H7 (cell line): ENCODE measurements around the gene GPR85. TPM values are rescaled to one million over a fixed set of nuclear protein-coding genes. Genes with fewer than 3 reads are reported as not detected.
"Not testable (repeated sequence)": the region's sequence is repeated elsewhere in the genome, so short reads cannot be mapped to it uniquely, and the experiment has no call there.

Experiments
- DNase-seq: peaks from one replicate; pipeline ENCODE4 v3.0.0; 2012
- H3K27me3 ChIP-seq: 2 replicates; pipeline ENCODE4 v1.6.0; 2011; ENCODE audit warnings: mild to moderate bottlenecking, low read length; ENCODE audit not compliant: control insufficient read depth, insufficient read depth
- H3K36me3 ChIP-seq: replicated peaks from 2 replicates; pipeline ENCODE4 v1.5.1; 2011; ENCODE audit warnings: low read length; ENCODE audit not compliant: control insufficient read depth, insufficient read depth
- H3K4me3 ChIP-seq: 2 replicates; pipeline ENCODE4 v1.5.1; 2011; ENCODE audit warnings: low read depth, mild to moderate bottlenecking, control low read depth, low read length, moderate library complexity; ENCODE audit not compliant: insufficient read depth
- total RNA-seq: library from RNA; depleted of rRNA; stranded (reverse); fragments of >200 nt; shearing (Covaris generic); gene quantifications from 2 replicates; pipeline ENCODE4 v1.2.3, GENCODE V29; 2014; rRNA removed

The GPR85 gene
- 0.03 TPM in 1 of 2 replicates, not detected in the other for total RNA-seq

GRCh38 chr7:113086431-113086888 lies at the start of gene GPR85:
TSS of gene GPR85 (minus strand) at chr7:113086827. CDS start at chr7:113084721, 2,106 bp downstream.
- peak; percentile 80 for DNase-seq
- Histone ChIP-seq H3K36me3 (no peaks in the 10 kb centered on the region), H3K4me3 (peak within 1 kb of the TSS; percentile 54), H3K27me3 (peaks cover 41% of the 10 kb centered on the region)

GRCh38 chr7:113134025-113134424 lies 47.4 kb upstream of the GPR85 start:
- Histone ChIP-seq H3K4me3 (no peak overlapping the region), H3K27me3 (no peaks in the 10 kb centered on the region; the same call in 1 of the 2 replicates), H3K36me3 (no peaks in the 10 kb centered on the region)
- DNase-seq: no peak

GRCh38 chr7:113131367-113131766 lies 44.7 kb upstream of the GPR85 start:
- H3K4me3 ChIP-seq: no peak overlapping the region
- H3K36me3 ChIP-seq: no peaks in the 10 kb centered on the region

GRCh38 chr7:113128031-113128430 lies 41.4 kb upstream of the GPR85 start:
- no peak overlapping the region for H3K4me3 ChIP-seq
- DNase-seq: no peak

More at GRCh38 chr7:113131367-113131766, 44.7 kb upstream of the GPR85 start:
- no peaks in the 10 kb centered on the region; the same call in 1 of the 2 replicates for H3K27me3 ChIP-seq
- DNase-seq: peak; percentile 19

GRCh38 chr7:113125728-113126127 lies 39.1 kb upstream of the GPR85 start:
- Histone ChIP-seq H3K4me3 (no peak overlapping the region), H3K36me3 (no peaks in the 10 kb centered on the region), H3K27me3 (no peaks in the 10 kb centered on the region; the same call in 1 of the 2 replicates)
- no peak for DNase-seq

More at GRCh38 chr7:113128031-113128430, 41.4 kb upstream of the GPR85 start:
- H3K36me3 ChIP-seq: no peaks in the 10 kb centered on the region
- H3K27me3 ChIP-seq: no peaks in the 10 kb centered on the region

- DNase-seq: no peak
- no peaks in the 10 kb centered on the region; the same call in 1 of the 2 replicates for H3K27me3 ChIP-seq
- H3K36me3 ChIP-seq: no peaks in the 10 kb centered on the region
- H3K4me3 ChIP-seq: no peak overlapping the region
Measured at GRCh38 chr7:113122744-113123143, 36.1 kb upstream of the GPR85 start.

- Histone ChIP-seq H3K27me3 (no peaks in the 10 kb centered on the region; the same call in 1 of the 2 replicates), H3K36me3 (no peaks in the 10 kb centered on the region), H3K4me3 (no peak overlapping the region)
- no peak for DNase-seq
Measured at GRCh38 chr7:113120647-113121046, 34.0 kb upstream of the GPR85 start.

- no peaks in the 10 kb centered on the region for H3K36me3 ChIP-seq
- no peak for DNase-seq
- no peaks in the 10 kb centered on the region; the same call in 1 of the 2 replicates for H3K27me3 ChIP-seq
- no peak overlapping the region for H3K4me3 ChIP-seq
Measured at GRCh38 chr7:113119429-113119828, 32.8 kb upstream of the GPR85 start.

GRCh38 chr7:113118074-113118959 lies 31.7 kb upstream of the GPR85 start, which contains the start of gene SMIM30:
TSS of gene SMIM30 (minus strand) at chr7:113118554. CDS start at chr7:113117578, 976 bp downstream.
- no peaks in the 10 kb centered on the region; the same call in 1 of the 2 replicates for H3K27me3 ChIP-seq
- H3K4me3 ChIP-seq: peak within 1 kb of the TSS; percentile 64
- peak; percentile 71 for DNase-seq
- H3K36me3 ChIP-seq: peaks cover 2% of the 10 kb centered on the region

- not testable (repeated sequence) for DNase-seq, H3K4me3 ChIP-seq, H3K27me3 ChIP-seq, H3K36me3 ChIP-seq
Measured at GRCh38 chr7:113117374-113117774, 30.7 kb upstream of the GPR85 start.

GRCh38 chr7:113113912-113114311 lies 27.3 kb upstream of the GPR85 start:
- H3K4me3 ChIP-seq: no peak overlapping the region
- peaks cover 2% of the 10 kb centered on the region for H3K36me3 ChIP-seq
- DNase-seq: no peak
- no peaks in the 10 kb centered on the region for H3K27me3 ChIP-seq

- DNase-seq: no peak
- no peak overlapping the region for H3K4me3 ChIP-seq
- H3K36me3 ChIP-seq: peaks cover 2% of the 10 kb centered on the region
- H3K27me3 ChIP-seq: no peaks in the 10 kb centered on the region
Measured at GRCh38 chr7:113109718-113110117, 23.1 kb upstream of the GPR85 start.

- Histone ChIP-seq H3K36me3 (no peaks in the 10 kb centered on the region), H3K4me3 (no peak overlapping the region)
Measured at GRCh38 chr7:113100121-113100603, 13.5 kb upstream of the GPR85 start.

GRCh38 chr7:113099284-113099919 lies 12.8 kb upstream of the GPR85 start:
- no peak for DNase-seq
- no peaks in the 10 kb centered on the region; the same call in 1 of the 2 replicates for H3K27me3 ChIP-seq
- no peaks in the 10 kb centered on the region for H3K36me3 ChIP-seq
- H3K4me3 ChIP-seq: no peak overlapping the region

More at GRCh38 chr7:113100121-113100603, 13.5 kb upstream of the GPR85 start:
- DNase-seq: no peak
- H3K27me3 ChIP-seq: no peaks in the 10 kb centered on the region; the same call in 1 of the 2 replicates
